RWPE1 (cell line): ENCODE data around the gene LSG1.

ENCODE experiments used
- CTCF ChIA-PET: fragments of 350-600 bp; sonication (Branson Sonifier 250); formaldehyde crosslinking; extraction: SDS; loops from one replicate; lab custom pipeline; 2021; lab: Yijun Ruan, JAX
- POLR2A ChIA-PET: fragments of 400-600 bp; formaldehyde crosslinking; extraction: SDS; loops from one replicate; lab custom pipeline; 2020; ENCODE audit warnings: antibody characterized with exemption; ENCODE audit not compliant: low non-redundant PET; lab: Yijun Ruan, JAX
- DNase-seq: peaks from one replicate; pipeline ENCODE4 v3.0.0; 2012; ENCODE audit warnings: low spot score
- H3K27ac ChIP-seq: fragments of 450-650 bp; 2 replicates; pipeline ENCODE4 v1.5.1; 2017
- CTCF ChIP-seq: fragments of 450-650 bp; conservative IDR thresholded peaks from 2 replicates; pipeline ENCODE4 v1.5.1; 2017; ENCODE audit warnings: low read depth, mild to moderate bottlenecking

Gene LSG1

GRCh38 chr3:194676471-194676870, 4.5 kb upstream of the LSG1 start:
- TF ChIP-seq CTCF: no peak
- POLR2A ChIA-PET: no interaction called here
- no peak for DNase-seq
- no peak overlapping the region for H3K27ac ChIP-seq
- CTCF ChIA-PET: no interaction called here

GRCh38 chr3:194675680-194676079, 3.7 kb upstream of the LSG1 start:
- TF ChIP-seq CTCF: no peak
- no peak for DNase-seq
- ChIA-PET POLR2A (no interaction called here), CTCF (no interaction called here)
- no peak overlapping the region for H3K27ac ChIP-seq

GRCh38 chr3:194675081-194675640, 3.2 kb upstream of the LSG1 start:
- no peak for TF ChIP-seq CTCF
- H3K27ac ChIP-seq: no peak overlapping the region
- no peak for DNase-seq
- POLR2A ChIA-PET: no interaction called here
- CTCF ChIA-PET: interaction anchor here (0.6 to 0.7 kb wide), 3 partner anchors 283 to 524 kb away, joined by 4 to 6 read pairs (median 4); no protein-coding TSS in a partner anchor

- ChIA-PET CTCF (interaction anchor here (3.0 kb wide), 1 partner anchor 597 kb away, joined by 13 read pairs; the partner anchor contains the start of gene XXYLT1), POLR2A (no interaction called here)
- H3K27ac ChIP-seq: no peak overlapping the region
- DNase-seq: no peak
- no peak for TF ChIP-seq CTCF
Measured at GRCh38 chr3:194673761-194674160, 1.8 kb upstream of the LSG1 start.

GRCh38 chr3:194672876-194673275, 885 bp upstream of the LSG1 start:
- CTCF ChIA-PET: interaction anchor here (0.9 to 3.0 kb wide), 4 partner anchors 10 to 598 kb away, joined by 3 to 14 read pairs (median 9); partner anchors contain the start of gene XXYLT1
- POLR2A ChIA-PET: interaction anchor here (1.2 kb wide), 1 partner anchor 10 kb away, joined by 5 read pairs; no protein-coding TSS in a partner anchor
- DNase-seq: no peak
- H3K27ac ChIP-seq: 0 out of 2 replicates have a peak overlapping the region, but pooled peaks have one; percentile 74
- no peak for TF ChIP-seq CTCF

- ChIA-PET CTCF (interaction anchor here (0.5 to 3.0 kb wide), 8 partner anchors 11 to 599 kb away, joined by 3 to 14 read pairs (median 4); partner anchors contain the start of gene XXYLT1), POLR2A (interaction anchor here (1.2 kb wide), 1 partner anchor 11 kb away, joined by 5 read pairs; no protein-coding TSS in a partner anchor)
- H3K27ac ChIP-seq: peak overlapping the region; percentile 74
- DNase-seq: peak; percentile 48
- peak; percentile 80 for TF ChIP-seq CTCF
Measured at GRCh38 chr3:194671511-194671899, 486 bp downstream of the LSG1 start.
